ENCODE measurements around the gene LRRC55. TPM values are rescaled to one million over a fixed set of nuclear protein-coding genes. Genes with fewer than 3 reads are reported as not detected.

Gene LRRC55
- polyA plus RNA-seq, 1 of the 3 experiments (the other 2 are of a cell fraction), result not detected

GRCh38 chr11:57237204-57237681 lies 55.5 kb downstream of the LRRC55 start, which contains the start of gene APLNR:
TSS of gene APLNR (minus strand) at chr11:57237250. CDS start at chr11:57237004, 246 bp downstream.
- H3F3A ChIP-seq (replicated peaks; ENCODE audit: insufficient read depth), result no peaks in the 10 kb centered on the region
- H4K20me1 ChIP-seq (ENCODE audit: insufficient read depth), result no peaks in the 10 kb centered on the region
- CTCF ChIA-PET, result interaction anchor here (1.0 to 4.4 kb wide), 3 partner anchors 12 to 120 kb away, joined by 3 to 52 read pairs (median 10); no protein-coding TSS in a partner anchor
- H3K4me1 ChIP-seq (ENCODE audit: control insufficient read depth in 1 of 2, insufficient read depth in 2 of 2, low read depth in 1 of 2, low read length in 1 of 2), result peaks cover 0 to 41% of the 10 kb centered on the region in 2 experiments; a peak in 2 of 4 replicates
- peaks cover 2% of the 10 kb centered on the region; the same call in 1 of the 2 replicates for H3K27me3 ChIP-seq (ENCODE audit: insufficient read depth)
- peak within 1 kb of the TSS in 1 of 2 experiments; percentile 48; a peak in 2 of 4 replicates for H3K27ac ChIP-seq (ENCODE audit: low read depth in 2 of 2, low read length in 1 of 2)
- POLR2A ChIA-PET, result no interaction called here
- H3K9me2 ChIP-seq, result no peaks in the 10 kb centered on the region
- no peak within 1 kb of the TSS for H3K9ac ChIP-seq
- no peak within 1 kb of the TSS for H2AFZ ChIP-seq (ENCODE audit: low read depth)
- no peak within 1 kb of the TSS for H3K4me2 ChIP-seq
- no peaks in the 10 kb centered on the region for H3K9me3 ChIP-seq
- WGBS (ENCODE audit: low lambda C conversion rate), result 73% methylated on average over 6 of the region's 6 CpGs
- H3K36me3 ChIP-seq (replicated peaks in 1 of 2; ENCODE audit: control insufficient read depth in 1 of 2, insufficient read depth in 2 of 2, low read length in 1 of 2), result no peaks in the 10 kb centered on the region
- DNase-seq, result no peak
- TF ChIP-seq CTCF (IDR thresholded peaks at IDR 0.05) (no peak), RXRA (IDR thresholded peaks at IDR 0.05; ENCODE audit: borderline replicate concordance, low read depth) (no peak), MXI1 (IDR thresholded peaks at IDR 0.05; ENCODE audit: low read depth, low read length) (no peak)
- H3K79me2 ChIP-seq (ENCODE audit: insufficient read depth), result no peaks in the 10 kb centered on the region
- no peak within 1 kb of the TSS for H3K4me3 ChIP-seq (ENCODE audit: low read depth in 2 of 2, low read length in 1 of 2)

- Histone ChIP-seq H3K4me2 (no peak overlapping the region), H3K4me3 (ENCODE audit: low read depth in 2 of 2, low read length in 1 of 2) (no peak overlapping the region), H3F3A (replicated peaks; ENCODE audit: insufficient read depth) (no peaks in the 10 kb centered on the region), H2AFZ (ENCODE audit: low read depth) (no peak overlapping the region), H3K79me2 (ENCODE audit: insufficient read depth) (no peaks in the 10 kb centered on the region), H3K27ac (ENCODE audit: low read depth in 2 of 2, low read length in 1 of 2) (peak overlapping the region in 1 of 2 experiments; percentile 99; a peak in 2 of 4 replicates), H3K9me2 (no peaks in the 10 kb centered on the region), H3K4me1 (ENCODE audit: control insufficient read depth in 1 of 2, insufficient read depth in 2 of 2, low read depth in 1 of 2, low read length in 1 of 2) (peaks cover 0 to 43% of the 10 kb centered on the region in 2 experiments; a peak in 2 of 4 replicates), H4K20me1 (ENCODE audit: insufficient read depth) (no peaks in the 10 kb centered on the region), H3K27me3 (ENCODE audit: insufficient read depth) (no peaks in the 10 kb centered on the region), H3K9ac (no peak overlapping the region), H3K9me3 (no peaks in the 10 kb centered on the region), H3K36me3 (replicated peaks in 1 of 2; ENCODE audit: control insufficient read depth in 1 of 2, insufficient read depth in 2 of 2, low read length in 1 of 2) (no peaks in the 10 kb centered on the region)
- POLR2A ChIA-PET, result interaction anchor here (2.1 kb wide), 1 partner anchor 95 kb away, joined by 11 read pairs; no protein-coding TSS in a partner anchor
- DNase-seq, result no peak
- CTCF ChIA-PET, result interaction anchor here (1.0 to 4.4 kb wide), 4 partner anchors 10 to 397 kb away, joined by 4 to 52 read pairs (median 16); no protein-coding TSS in a partner anchor
- TF ChIP-seq TAF1 (IDR thresholded peaks at IDR 0.05; ENCODE audit: borderline replicate concordance, low read depth, low read length), result no peak
- no peak for TF ChIP-seq SIN3A (IDR thresholded peaks at IDR 0.05; ENCODE audit: borderline replicate concordance, low read depth, low read length)
- TF ChIP-seq NFIC (IDR thresholded peaks at IDR 0.05; ENCODE audit: borderline replicate concordance), result no peak
- TF ChIP-seq FOXJ3 (CRISPR knock-in tag; IDR thresholded peaks at IDR 0.05), result no peak
- TF ChIP-seq FOSL2 (IDR thresholded peaks at IDR 0.05; ENCODE audit: borderline replicate concordance, low read depth), result no peak
- 40% methylated on average over 1 of the region's 1 CpG for WGBS (ENCODE audit: low lambda C conversion rate)
Observed at GRCh38 chr11:57239348-57239747, 57.6 kb downstream of the LRRC55 start.

Data from SK-N-SH (cell line).